Trophoblast cell (in vitro differentiated cells and primary cell): ENCODE results near the gene ALKBH6.

ENCODE experiments used
- DNase-seq, 2 donors: peaks; one replicate each; pipeline ENCODE4 v3.0.0-alpha.2; 2016
- H2AFZ ChIP-seq: 2 replicates; pipeline ENCODE4 v1.6.1; 2013; ENCODE audit warnings: low read length, moderate library complexity, mild to moderate bottlenecking; ENCODE audit not compliant: insufficient read depth, poor library complexity
- H2AK5ac ChIP-seq: 2 replicates; pipeline ENCODE4 v1.6.1; 2013; ENCODE audit warnings: mild to moderate bottlenecking, low read length
- H2BK120ac ChIP-seq: 2 replicates; pipeline ENCODE4 v1.6.1; 2013; ENCODE audit warnings: low read length, mild to moderate bottlenecking, moderate library complexity; ENCODE audit not compliant: insufficient read depth, poor library complexity
- H2BK12ac ChIP-seq: 2 replicates; pipeline ENCODE4 v1.6.1; 2013; ENCODE audit warnings: mild to moderate bottlenecking, low read length, moderate library complexity
- H2BK5ac ChIP-seq: 2 replicates; pipeline ENCODE4 v1.6.1; 2013; ENCODE audit warnings: low read length, low read depth, moderate library complexity, mild to moderate bottlenecking; ENCODE audit not compliant: poor library complexity
- H3K14ac ChIP-seq: 2 replicates; pipeline ENCODE4 v1.6.1; 2013; ENCODE audit warnings: mild to moderate bottlenecking, low read length
- H3K18ac ChIP-seq: 2 replicates; pipeline ENCODE4 v1.6.1; 2013; ENCODE audit warnings: mild to moderate bottlenecking, low read length
- H3K23ac ChIP-seq: 2 replicates; pipeline ENCODE4 v1.6.1; 2013; ENCODE audit warnings: low read length
- H3K27ac ChIP-seq: 2 replicates; pipeline ENCODE4 v1.5.1; 2013; ENCODE audit warnings: low read depth, mild to moderate bottlenecking, inconsistent platforms, low read length, moderate library complexity
- H3K27me3 ChIP-seq: 2 replicates; pipeline ENCODE4 v1.6.1; 2013; ENCODE audit warnings: inconsistent platforms, mild to moderate bottlenecking, low read length, moderate library complexity; ENCODE audit not compliant: insufficient read depth
- H3K36me3 ChIP-seq, 2 experiments: 1 replicate in 1 of 2; 2 replicates in 1 of 2; pipeline ENCODE4 v1.6.1; 2013; ENCODE audit warnings: low read length in 2 of 2, mild to moderate bottlenecking in 2 of 2, moderate library complexity in 1 of 2; ENCODE audit not compliant: insufficient read depth in 2 of 2, control insufficient read depth in 1 of 2
- H3K4ac ChIP-seq: 2 replicates; pipeline ENCODE4 v1.6.1; 2013; ENCODE audit warnings: low read depth, mild to moderate bottlenecking, low read length, moderate library complexity
- H3K4me1 ChIP-seq, 2 experiments: 1 replicate in 1 of 2; 2 replicates in 1 of 2; pipeline ENCODE4 v1.6.1; 2013; ENCODE audit warnings: low read length in 2 of 2, mild to moderate bottlenecking in 2 of 2, moderate library complexity in 1 of 2; ENCODE audit not compliant: insufficient read depth in 2 of 2, control insufficient read depth in 1 of 2
- H3K4me2 ChIP-seq: 2 replicates; pipeline ENCODE4 v1.6.1; 2013; ENCODE audit warnings: inconsistent platforms, mild to moderate bottlenecking, low read length, moderate library complexity
- H3K4me3 ChIP-seq: 2 replicates; pipeline ENCODE4 v1.5.1; 2013; ENCODE audit warnings: mild to moderate bottlenecking, low read depth, low read length, inconsistent platforms
- H3K79me1 ChIP-seq: one replicate; pipeline ENCODE4 v1.6.1; 2013; ENCODE audit warnings: low read length
- H3K79me2 ChIP-seq: 2 replicates; pipeline ENCODE4 v1.6.1; 2013; ENCODE audit warnings: low read length, mild to moderate bottlenecking; ENCODE audit not compliant: control insufficient read depth, insufficient read depth, poor library complexity
- H3K9ac ChIP-seq: 2 replicates; pipeline ENCODE4 v1.6.1; 2013; ENCODE audit warnings: mild to moderate bottlenecking, low read length
- H3K9me3 ChIP-seq: 2 replicates; pipeline ENCODE4 v1.6.1; 2013; ENCODE audit warnings: low read depth, mild to moderate bottlenecking, control low read depth, inconsistent platforms, low read length; ENCODE audit not compliant: insufficient read depth
- H4K12ac ChIP-seq: 2 replicates; pipeline ENCODE4 v1.6.1; 2013; ENCODE audit warnings: low read depth, mild to moderate bottlenecking, low read length, moderate library complexity
- H4K8ac ChIP-seq: 2 replicates; pipeline ENCODE4 v1.6.1; 2013; ENCODE audit warnings: low read depth, mild to moderate bottlenecking, low read length, moderate library complexity
- H4K91ac ChIP-seq: one replicate; pipeline ENCODE4 v1.6.1; 2013; ENCODE audit warnings: low read depth, mild to moderate bottlenecking, low read length, moderate library complexity
- WGBS: extraction: QIAGEN DNeasy Blood & Tissue Kit; methylation state at CpG from one replicate; pipeline ENCODE4 v1.1.7; 2013; ENCODE audit warnings: missing lambda C conversion rate; ENCODE audit not compliant: insufficient read length, insufficient coverage; ENCODE audit errors: extremely low coverage; 5-methylcytosine and 5-hydroxymethylcytosine counted together

ALKBH6 gene

DNA sequence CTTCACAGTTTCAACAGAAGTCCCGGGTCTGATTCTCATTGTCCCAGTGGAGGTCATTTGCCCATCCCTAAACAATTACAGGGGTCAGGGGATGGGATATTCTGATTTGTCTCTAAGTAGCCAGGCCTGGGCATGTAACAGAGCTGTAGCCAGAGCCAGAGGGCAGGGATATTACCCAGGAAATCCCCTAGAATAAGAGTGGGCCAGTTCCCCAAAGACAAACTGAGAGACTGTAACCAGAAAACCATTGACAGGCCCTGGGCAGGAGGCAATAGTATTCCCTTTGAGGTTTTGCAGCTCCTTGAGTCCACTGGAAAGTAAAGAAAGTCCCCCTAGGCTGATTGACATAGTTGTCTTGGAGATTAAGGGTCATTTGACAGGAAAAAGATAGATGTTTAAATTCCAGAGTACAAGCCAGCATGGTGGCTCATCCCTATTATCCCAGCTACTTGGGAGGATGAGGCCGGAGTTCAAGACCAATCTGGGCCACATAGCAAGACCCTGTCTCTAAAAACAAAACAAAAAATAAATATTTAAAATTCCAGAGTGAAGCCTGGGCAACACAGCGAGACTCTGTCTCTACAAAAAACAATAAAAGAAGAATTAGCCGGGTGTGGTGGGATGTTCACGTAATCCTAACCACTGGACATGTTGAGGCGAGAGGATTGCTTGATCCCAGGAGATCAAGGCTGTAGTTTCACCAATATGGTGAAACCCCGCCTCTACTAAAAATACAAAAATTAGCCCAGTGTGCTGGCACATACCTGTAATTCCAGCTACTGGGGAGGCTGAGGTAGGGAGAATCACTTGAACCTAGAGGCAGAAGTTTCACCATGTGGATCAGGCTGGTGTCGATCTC is 20.9 kb downstream of the ALKBH6 start:
- Histone ChIP-seq H3K4ac (no peak overlapping the region), H3K18ac (no peak overlapping the region), H3K23ac (no peak overlapping the region), H3K79me2 (peaks cover 8% of the 10 kb centered on the region), H3K9me3 (no peaks in the 10 kb centered on the region), H4K12ac (no peak overlapping the region), H4K91ac (no peak overlapping the region), H2AFZ (no peak overlapping the region), H3K9ac (no peak overlapping the region), H2BK120ac (no peak overlapping the region), H2BK12ac (no peak overlapping the region), H3K4me3 (no peak overlapping the region), H3K27me3 (no peaks in the 10 kb centered on the region), H3K27ac (no peak overlapping the region), H2AK5ac (no peak overlapping the region), H3K36me3 (peaks cover 3 to 4% of the 10 kb centered on the region in 2 experiments), H3K79me1 (peaks cover 11% of the 10 kb centered on the region), H3K4me1 (peaks cover 12% of the 10 kb centered on the region in 2 experiments), H3K4me2 (no peak overlapping the region), H3K14ac (no peak overlapping the region), H4K8ac (no peak overlapping the region), H2BK5ac (no peak overlapping the region)
- WGBS, result no CpG with 5 or more reads among the region's 8 CpGs
- DNase-seq, result peak; percentile 79 to 88

- H2BK120ac ChIP-seq, result no peak overlapping the region
- H3K4me1 ChIP-seq, result peaks cover 12% of the 10 kb centered on the region in 2 experiments
- H3K27me3 ChIP-seq, result no peaks in the 10 kb centered on the region
- H3K79me1 ChIP-seq, result peaks cover 11% of the 10 kb centered on the region
- no peak overlapping the region for H3K14ac ChIP-seq
- H3K9me3 ChIP-seq, result no peaks in the 10 kb centered on the region
- WGBS, result no CpG with 5 or more reads among the region's 7 CpGs
- H2BK5ac ChIP-seq, result no peak overlapping the region
- peaks cover 8% of the 10 kb centered on the region for H3K79me2 ChIP-seq
- no peak overlapping the region for H3K4me3 ChIP-seq
- H2AK5ac ChIP-seq, result no peak overlapping the region
- H3K4me2 ChIP-seq, result no peak overlapping the region
- no peak overlapping the region for H4K12ac ChIP-seq
- peaks cover 0 to 4% of the 10 kb centered on the region in 2 experiments for H3K36me3 ChIP-seq
- no peak overlapping the region for H2BK12ac ChIP-seq
- H2AFZ ChIP-seq, result no peak overlapping the region
- no peak overlapping the region for H3K27ac ChIP-seq
- no peak overlapping the region for H3K18ac ChIP-seq
- no peak overlapping the region for H3K9ac ChIP-seq
- H4K8ac ChIP-seq, result no peak overlapping the region
- no peak overlapping the region for H3K4ac ChIP-seq
- DNase-seq, result peak; percentile 73 to 84
- no peak overlapping the region for H4K91ac ChIP-seq
- H3K23ac ChIP-seq, result no peak overlapping the region
These were observed 22.1 kb downstream of the ALKBH6 start for GRCh38 chr19:35991731-35992450.

- no peak overlapping the region for H3K4me3 ChIP-seq
- H4K91ac ChIP-seq, result no peak overlapping the region
- no peak overlapping the region for H2AFZ ChIP-seq
- H3K36me3 ChIP-seq, result no peaks in the 10 kb centered on the region
- peaks cover 7% of the 10 kb centered on the region in 2 experiments for H3K4me1 ChIP-seq
- no peak overlapping the region for H2BK5ac ChIP-seq
- H2BK120ac ChIP-seq, result no peak overlapping the region
- H3K23ac ChIP-seq, result no peak overlapping the region
- no peak overlapping the region for H2BK12ac ChIP-seq
- no peak overlapping the region for H3K27ac ChIP-seq
- H4K8ac ChIP-seq, result no peak overlapping the region
- no peak overlapping the region for H3K18ac ChIP-seq
- H4K12ac ChIP-seq, result no peak overlapping the region
- DNase-seq, result no peak
- H3K4me2 ChIP-seq, result no peak overlapping the region
- H3K79me1 ChIP-seq, result peaks cover 11% of the 10 kb centered on the region
- peaks cover 5% of the 10 kb centered on the region for H3K27me3 ChIP-seq
- peaks cover under 1% of the 10 kb centered on the region for H3K9me3 ChIP-seq
- H3K9ac ChIP-seq, result no peak overlapping the region
- no peak overlapping the region for H3K14ac ChIP-seq
- WGBS, result no CpG with 5 or more reads among the region's 10 CpGs
- H3K79me2 ChIP-seq, result peaks cover 8% of the 10 kb centered on the region
- H3K4ac ChIP-seq, result no peak overlapping the region
- H2AK5ac ChIP-seq, result no peak overlapping the region
These were observed 23.0 kb downstream of the ALKBH6 start for GRCh38 chr19:35990771-35991730.

GRCh38 chr19:35990156-35990555 is 23.9 kb downstream of the ALKBH6 start:
- H2BK120ac ChIP-seq, result no peak overlapping the region
- H4K8ac ChIP-seq, result no peak overlapping the region
- H2BK12ac ChIP-seq, result no peak overlapping the region
- no peaks in the 10 kb centered on the region for H3K36me3 ChIP-seq
- no peak overlapping the region for H3K27ac ChIP-seq
- peaks cover 3% of the 10 kb centered on the region for H3K79me2 ChIP-seq
- H3K23ac ChIP-seq, result no peak overlapping the region
- H2AK5ac ChIP-seq, result no peak overlapping the region
- WGBS, result no CpG with 5 or more reads among the region's 4 CpGs
- H3K79me1 ChIP-seq, result peaks cover 4% of the 10 kb centered on the region
- no peak overlapping the region for H3K4me3 ChIP-seq
- H3K27me3 ChIP-seq, result peaks cover 5% of the 10 kb centered on the region
- H4K91ac ChIP-seq, result no peak overlapping the region
- H2AFZ ChIP-seq, result no peak overlapping the region
- no peak overlapping the region for H2BK5ac ChIP-seq
- no peak overlapping the region for H3K18ac ChIP-seq
- peaks cover 3% of the 10 kb centered on the region for H3K9me3 ChIP-seq
- no peak overlapping the region for H3K4ac ChIP-seq
- H4K12ac ChIP-seq, result no peak overlapping the region
- no peak overlapping the region for H3K4me2 ChIP-seq
- DNase-seq, result no peak
- H3K14ac ChIP-seq, result no peak overlapping the region
- peaks cover 0 to 2% of the 10 kb centered on the region in 2 experiments for H3K4me1 ChIP-seq
- no peak overlapping the region for H3K9ac ChIP-seq
